Trophoblast cell (in vitro differentiated cells and primary cell): ENCODE data around the gene TNS1.

Experiments
- DNase-seq, 2 donors: peaks; one replicate each; pipeline ENCODE4 v3.0.0-alpha.2; 2016
- H2AFZ ChIP-seq: 2 replicates; pipeline ENCODE4 v1.6.1; 2013; ENCODE audit warnings: low read length, moderate library complexity, mild to moderate bottlenecking; ENCODE audit not compliant: insufficient read depth, poor library complexity
- H2AK5ac ChIP-seq: 2 replicates; pipeline ENCODE4 v1.6.1; 2013; ENCODE audit warnings: mild to moderate bottlenecking, low read length
- H2BK120ac ChIP-seq: 2 replicates; pipeline ENCODE4 v1.6.1; 2013; ENCODE audit warnings: low read length, mild to moderate bottlenecking, moderate library complexity; ENCODE audit not compliant: insufficient read depth, poor library complexity
- H2BK12ac ChIP-seq: 2 replicates; pipeline ENCODE4 v1.6.1; 2013; ENCODE audit warnings: mild to moderate bottlenecking, low read length, moderate library complexity
- H2BK5ac ChIP-seq: 2 replicates; pipeline ENCODE4 v1.6.1; 2013; ENCODE audit warnings: low read length, low read depth, moderate library complexity, mild to moderate bottlenecking; ENCODE audit not compliant: poor library complexity
- H3K14ac ChIP-seq: 2 replicates; pipeline ENCODE4 v1.6.1; 2013; ENCODE audit warnings: mild to moderate bottlenecking, low read length
- H3K18ac ChIP-seq: 2 replicates; pipeline ENCODE4 v1.6.1; 2013; ENCODE audit warnings: mild to moderate bottlenecking, low read length
- H3K23ac ChIP-seq: 2 replicates; pipeline ENCODE4 v1.6.1; 2013; ENCODE audit warnings: low read length
- H3K27ac ChIP-seq: 2 replicates; pipeline ENCODE4 v1.5.1; 2013; ENCODE audit warnings: low read depth, mild to moderate bottlenecking, inconsistent platforms, low read length, moderate library complexity
- H3K27me3 ChIP-seq: 2 replicates; pipeline ENCODE4 v1.6.1; 2013; ENCODE audit warnings: inconsistent platforms, mild to moderate bottlenecking, low read length, moderate library complexity; ENCODE audit not compliant: insufficient read depth
- H3K36me3 ChIP-seq, 2 experiments: 1 replicate in 1 of 2; 2 replicates in 1 of 2; pipeline ENCODE4 v1.6.1; 2013; ENCODE audit warnings: low read length in 2 of 2, mild to moderate bottlenecking in 2 of 2, moderate library complexity in 1 of 2; ENCODE audit not compliant: insufficient read depth in 2 of 2, control insufficient read depth in 1 of 2
- H3K4ac ChIP-seq: 2 replicates; pipeline ENCODE4 v1.6.1; 2013; ENCODE audit warnings: low read depth, mild to moderate bottlenecking, low read length, moderate library complexity
- H3K4me1 ChIP-seq, 2 experiments: 1 replicate in 1 of 2; 2 replicates in 1 of 2; pipeline ENCODE4 v1.6.1; 2013; ENCODE audit warnings: low read length in 2 of 2, mild to moderate bottlenecking in 2 of 2, moderate library complexity in 1 of 2; ENCODE audit not compliant: insufficient read depth in 2 of 2, control insufficient read depth in 1 of 2
- H3K4me2 ChIP-seq: 2 replicates; pipeline ENCODE4 v1.6.1; 2013; ENCODE audit warnings: inconsistent platforms, mild to moderate bottlenecking, low read length, moderate library complexity
- H3K4me3 ChIP-seq: 2 replicates; pipeline ENCODE4 v1.5.1; 2013; ENCODE audit warnings: mild to moderate bottlenecking, low read depth, low read length, inconsistent platforms
- H3K79me1 ChIP-seq: one replicate; pipeline ENCODE4 v1.6.1; 2013; ENCODE audit warnings: low read length
- H3K79me2 ChIP-seq: 2 replicates; pipeline ENCODE4 v1.6.1; 2013; ENCODE audit warnings: low read length, mild to moderate bottlenecking; ENCODE audit not compliant: control insufficient read depth, insufficient read depth, poor library complexity
- H3K9ac ChIP-seq: 2 replicates; pipeline ENCODE4 v1.6.1; 2013; ENCODE audit warnings: mild to moderate bottlenecking, low read length
- H3K9me3 ChIP-seq: 2 replicates; pipeline ENCODE4 v1.6.1; 2013; ENCODE audit warnings: low read depth, mild to moderate bottlenecking, control low read depth, inconsistent platforms, low read length; ENCODE audit not compliant: insufficient read depth
- H4K12ac ChIP-seq: 2 replicates; pipeline ENCODE4 v1.6.1; 2013; ENCODE audit warnings: low read depth, mild to moderate bottlenecking, low read length, moderate library complexity
- H4K8ac ChIP-seq: 2 replicates; pipeline ENCODE4 v1.6.1; 2013; ENCODE audit warnings: low read depth, mild to moderate bottlenecking, low read length, moderate library complexity
- H4K91ac ChIP-seq: one replicate; pipeline ENCODE4 v1.6.1; 2013; ENCODE audit warnings: low read depth, mild to moderate bottlenecking, low read length, moderate library complexity
- WGBS: extraction: QIAGEN DNeasy Blood & Tissue Kit; methylation state at CpG from one replicate; pipeline ENCODE4 v1.1.7; 2013; ENCODE audit warnings: missing lambda C conversion rate; ENCODE audit not compliant: insufficient read length, insufficient coverage; ENCODE audit errors: extremely low coverage; 5-methylcytosine and 5-hydroxymethylcytosine counted together

Gene TNS1

DNA sequence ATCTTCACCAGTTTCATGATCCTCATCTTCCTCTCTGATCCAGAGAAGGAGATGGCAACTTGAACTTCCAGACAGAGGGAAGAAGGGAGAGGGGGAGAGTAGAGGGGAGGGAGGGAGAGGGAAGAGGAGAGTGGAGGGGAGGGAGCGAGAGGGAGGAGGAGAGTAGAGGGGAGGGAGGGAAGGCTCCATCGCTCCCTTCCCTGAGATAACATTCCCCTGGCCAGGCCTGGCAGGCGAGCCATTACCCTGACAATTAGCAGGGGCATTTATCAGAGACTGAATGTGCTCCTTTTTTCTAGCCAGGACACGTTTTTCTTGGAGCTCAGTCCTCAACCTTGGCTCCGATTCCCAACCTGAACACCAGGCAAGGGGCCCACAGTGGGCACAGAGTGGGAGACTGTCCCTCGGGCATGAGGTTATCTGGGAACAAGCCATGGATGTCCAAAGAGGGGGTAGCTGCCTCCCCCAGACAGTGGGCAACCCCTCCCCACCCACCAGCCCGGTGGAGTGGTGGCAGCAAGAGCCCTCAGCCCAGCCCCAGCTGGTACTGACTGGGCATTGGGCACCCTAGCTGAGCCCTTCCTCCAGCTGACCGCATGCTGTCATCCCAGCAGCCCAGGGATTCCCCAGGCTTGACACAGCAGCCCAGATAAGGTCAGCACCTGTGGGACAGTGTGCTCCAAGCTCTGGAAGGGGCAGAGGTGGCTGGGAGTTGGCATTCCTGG is 81.8 kb downstream of the TNS1 start:
- H3K27me3 ChIP-seq: no peaks in the 10 kb centered on the region
- H3K4me2 ChIP-seq: no peak overlapping the region
- no peak for DNase-seq
- H4K12ac ChIP-seq: no peak overlapping the region
- no peak overlapping the region for H4K8ac ChIP-seq
- H3K79me2 ChIP-seq: no peaks in the 10 kb centered on the region
- peaks cover 2% of the 10 kb centered on the region for H3K9me3 ChIP-seq
- H2AFZ ChIP-seq: no peak overlapping the region
- no peaks in the 10 kb centered on the region for H3K36me3 ChIP-seq
- peaks cover 22 to 39% of the 10 kb centered on the region in 2 experiments for H3K4me1 ChIP-seq
- H3K79me1 ChIP-seq: peaks cover 6% of the 10 kb centered on the region
- peak overlapping the region; percentile 5 for H3K14ac ChIP-seq
- H2BK12ac ChIP-seq: no peak overlapping the region
- no peak overlapping the region for H3K9ac ChIP-seq
- H3K27ac ChIP-seq: no peak overlapping the region
- H4K91ac ChIP-seq: no peak overlapping the region
- H2BK120ac ChIP-seq: no peak overlapping the region
- no peak overlapping the region for H2AK5ac ChIP-seq
- no peak overlapping the region for H3K18ac ChIP-seq
- H3K4ac ChIP-seq: no peak overlapping the region
- H2BK5ac ChIP-seq: no peak overlapping the region
- H3K4me3 ChIP-seq: no peak overlapping the region
- 50% methylated on average over 1 of the region's 8 CpGs for WGBS
- H3K23ac ChIP-seq: no peak overlapping the region

DNA sequence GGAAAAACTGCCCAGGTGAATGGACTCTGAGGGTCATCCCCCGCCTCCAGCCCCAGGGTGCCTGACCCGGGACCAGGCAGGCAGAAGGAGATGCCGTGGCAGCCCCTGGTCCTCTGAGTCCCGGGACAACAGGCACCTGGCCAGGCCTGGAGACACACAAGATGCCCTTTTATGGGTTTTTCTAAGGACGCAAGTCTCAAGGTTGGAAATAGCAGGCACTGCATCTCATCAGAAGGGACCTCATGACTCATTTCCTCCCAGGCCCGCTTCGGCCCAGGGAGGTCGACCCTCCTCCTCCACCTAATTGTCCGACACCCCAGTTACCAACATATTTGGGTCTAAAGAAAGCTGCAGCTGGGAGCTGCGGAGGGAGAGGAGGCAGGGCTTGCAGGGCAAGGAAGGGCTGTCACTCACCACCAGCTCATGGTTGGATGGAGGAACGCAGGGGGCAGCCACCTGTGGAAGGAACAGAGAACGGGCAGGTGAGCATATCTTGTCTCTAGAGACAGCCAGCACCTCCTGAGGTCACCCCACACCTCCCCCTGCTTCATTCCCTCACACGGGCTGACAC is 82.9 kb downstream of the TNS1 start:
- Histone ChIP-seq H4K8ac (no peak overlapping the region), H2AFZ (no peak overlapping the region), H3K79me1 (peaks cover 6% of the 10 kb centered on the region), H3K27me3 (no peaks in the 10 kb centered on the region), H4K12ac (no peak overlapping the region), H2BK5ac (no peak overlapping the region), H3K36me3 (no peaks in the 10 kb centered on the region), H3K79me2 (no peaks in the 10 kb centered on the region), H3K4ac (no peak overlapping the region), H3K14ac (no peak overlapping the region), H2BK120ac (peak overlapping the region; percentile 47), H3K4me2 (peak overlapping the region; percentile 2), H3K23ac (no peak overlapping the region), H3K4me3 (no peak overlapping the region), H2AK5ac (no peak overlapping the region), H3K4me1 (peaks cover 22 to 39% of the 10 kb centered on the region in 2 experiments), H3K9me3 (peaks cover 2% of the 10 kb centered on the region), H4K91ac (peak overlapping the region; percentile 4), H3K9ac (no peak overlapping the region), H2BK12ac (peak overlapping the region; percentile 16), H3K18ac (no peak overlapping the region), H3K27ac (no peak overlapping the region)
- WGBS: no CpG with 5 or more reads among the region's 13 CpGs
- no peak for DNase-seq

DNA sequence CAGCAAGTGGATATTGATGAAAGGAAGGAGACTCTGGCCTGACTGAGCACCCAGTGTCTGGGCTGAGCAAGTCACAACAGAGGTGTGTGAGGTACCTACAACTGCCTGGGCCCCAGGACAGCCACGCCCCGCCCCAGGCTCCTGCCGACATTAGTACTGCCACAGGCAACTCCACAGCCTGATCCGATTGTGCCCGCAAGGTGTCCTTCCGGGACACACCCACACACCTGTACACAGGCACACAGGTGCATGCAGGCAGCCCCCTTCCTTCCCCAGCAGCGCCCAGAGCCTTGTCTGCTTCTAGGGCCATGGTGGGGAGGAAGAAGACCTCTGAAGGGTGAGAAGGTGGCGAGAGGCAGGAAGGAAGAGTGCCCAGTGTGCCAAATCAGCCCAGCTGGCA is 83.6 kb downstream of the TNS1 start:
- H3K23ac ChIP-seq: no peak overlapping the region
- peak overlapping the region; percentile 25 for H2BK12ac ChIP-seq
- WGBS: no CpG with 5 or more reads among the region's 8 CpGs
- H3K14ac ChIP-seq: peak overlapping the region; percentile 33
- peaks cover 6% of the 10 kb centered on the region for H3K79me1 ChIP-seq
- H2BK120ac ChIP-seq: peak overlapping the region; percentile 43
- peak overlapping the region; percentile 49 for H2AK5ac ChIP-seq
- H3K27ac ChIP-seq: no peak overlapping the region
- no peaks in the 10 kb centered on the region for H3K36me3 ChIP-seq
- H2AFZ ChIP-seq: peak overlapping the region; percentile 20
- H3K4me3 ChIP-seq: no peak overlapping the region
- no peak overlapping the region for H3K9ac ChIP-seq
- H3K79me2 ChIP-seq: no peaks in the 10 kb centered on the region
- H3K18ac ChIP-seq: peak overlapping the region; percentile 8
- H4K12ac ChIP-seq: no peak overlapping the region
- DNase-seq: no peak
- H3K27me3 ChIP-seq: no peaks in the 10 kb centered on the region
- H3K4ac ChIP-seq: no peak overlapping the region
- H3K4me2 ChIP-seq: no peak overlapping the region
- no peak overlapping the region for H2BK5ac ChIP-seq
- peak overlapping the region; percentile 8 for H4K91ac ChIP-seq
- H3K9me3 ChIP-seq: peaks cover 2% of the 10 kb centered on the region
- H3K4me1 ChIP-seq: peaks cover 22 to 39% of the 10 kb centered on the region in 2 experiments
- H4K8ac ChIP-seq: no peak overlapping the region

DNA sequence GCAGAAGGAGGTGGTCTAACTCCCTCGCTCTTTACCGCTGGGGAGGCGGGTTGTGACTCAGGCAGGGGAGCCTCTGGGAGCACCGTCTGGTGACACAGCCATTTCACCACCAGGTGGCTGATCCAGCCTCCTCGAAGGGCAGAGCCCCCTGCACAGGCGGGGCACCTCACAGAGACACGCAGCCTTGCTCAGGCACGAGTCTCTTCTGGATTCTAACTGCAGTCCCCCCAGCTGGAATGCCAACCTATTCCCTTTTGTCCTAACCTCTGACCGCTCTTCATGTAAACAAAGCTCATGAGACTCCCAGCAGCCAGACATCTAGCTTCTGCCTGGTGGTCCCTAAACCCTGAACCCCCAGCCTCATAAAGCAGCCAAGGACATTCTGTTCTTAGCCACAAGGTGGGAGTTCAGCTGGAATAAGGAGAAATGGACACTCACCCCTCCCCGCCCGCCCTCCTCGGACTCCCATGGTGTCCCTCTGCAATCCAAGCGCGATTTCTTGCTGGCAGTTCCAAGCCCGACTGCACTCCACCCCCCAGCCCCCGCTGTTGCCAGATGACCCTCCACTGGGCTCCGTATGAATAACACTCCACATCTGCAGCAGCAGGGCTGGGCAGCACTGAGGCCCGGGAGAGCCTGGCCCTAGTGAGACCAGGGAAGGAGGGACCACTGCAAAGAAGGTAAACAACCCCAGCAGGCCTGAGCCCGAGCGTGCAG is 84.3 kb downstream of the TNS1 start:
- Histone ChIP-seq H3K4me2 (no peak overlapping the region), H3K14ac (no peak overlapping the region), H3K79me1 (peaks cover 6% of the 10 kb centered on the region), H2AFZ (peak overlapping the region; percentile 1), H3K23ac (no peak overlapping the region), H3K4me3 (no peak overlapping the region), H3K9me3 (no peaks in the 10 kb centered on the region), H2BK12ac (no peak overlapping the region), H3K18ac (no peak overlapping the region), H3K27me3 (no peaks in the 10 kb centered on the region), H3K79me2 (no peaks in the 10 kb centered on the region), H4K12ac (no peak overlapping the region), H2BK120ac (no peak overlapping the region), H2BK5ac (no peak overlapping the region), H4K91ac (peak overlapping the region; percentile 29), H3K9ac (no peak overlapping the region), H3K36me3 (no peaks in the 10 kb centered on the region), H2AK5ac (peak overlapping the region; percentile 30), H4K8ac (no peak overlapping the region), H3K4ac (no peak overlapping the region), H3K4me1 (peaks cover 19 to 35% of the 10 kb centered on the region in 2 experiments), H3K27ac (no peak overlapping the region)
- DNase-seq: no peak
- WGBS: no CpG with 5 or more reads among the region's 20 CpGs
